ENCODE data around the gene ALPL. TPM values are rescaled to one million over a fixed set of nuclear protein-coding genes. Genes with fewer than 3 reads are reported as not detected.

Gene ALPL
- total RNA-seq, 1 experiment from 2014 or later, result not detected

- DNase-seq, result no peak
- ChIA-PET CTCF (no interaction called here), POLR2A (ENCODE audit: unreplicated experiment) (no interaction called here)
- H3K4me1 ChIP-seq (replicated peaks; ENCODE audit: insufficient read depth), result peaks cover 11% of the 10 kb centered on the region; the same call in 1 of the 2 replicates
- no peak overlapping the region for H3K27ac ChIP-seq
- H3K36me3 ChIP-seq (ENCODE audit: low read depth), result no peaks in the 10 kb centered on the region
- no peaks in the 10 kb centered on the region for H3K9me2 ChIP-seq (ENCODE audit: insufficient read depth)
- BruUV-seq (replicated peaks), result no TSS peak
- H3K4me3 ChIP-seq, result no peak overlapping the region
- no peak overlapping the region for H3K4me2 ChIP-seq
- no peaks in the 10 kb centered on the region for H3K79me2 ChIP-seq (ENCODE audit: low read depth)
- H4K20me1 ChIP-seq (ENCODE audit: insufficient read depth), result no peaks in the 10 kb centered on the region
- no peaks in the 10 kb centered on the region for H3K9me3 ChIP-seq (ENCODE audit: insufficient read depth, low read depth)
- peaks cover 4% of the 10 kb centered on the region; the same call in 1 of the 2 replicates for H3F3A ChIP-seq (ENCODE audit: insufficient read depth, low read depth)
- TF ChIP-seq EZH2 (IDR thresholded peaks at IDR 0.05; ENCODE audit: low read depth), result no peak
- no peak for TF ChIP-seq CTCF (conservative IDR thresholded peaks at IDR 0.05)
- no peaks in the 10 kb centered on the region for H3K27me3 ChIP-seq (ENCODE audit: insufficient read depth, low read depth)
- H2AFZ ChIP-seq, result no peak overlapping the region
- intact Hi-C loops (cut with micrococcal nuclease; ENCODE audit: unreplicated experiment), result no loop called here
Measured at GRCh38 chr1:21584096-21584495, 74.9 kb downstream of the ALPL start.

- Histone ChIP-seq H3K79me2 (ENCODE audit: low read depth) (no peaks in the 10 kb centered on the region), H3K9me2 (ENCODE audit: insufficient read depth) (no peaks in the 10 kb centered on the region), H4K20me1 (ENCODE audit: insufficient read depth) (no peaks in the 10 kb centered on the region), H3K9me3 (ENCODE audit: insufficient read depth, low read depth) (no peaks in the 10 kb centered on the region), H2AFZ (no peak overlapping the region), H3K27me3 (ENCODE audit: insufficient read depth, low read depth) (no peaks in the 10 kb centered on the region), H3K27ac (no peak overlapping the region), H3F3A (ENCODE audit: insufficient read depth, low read depth) (peaks cover 4% of the 10 kb centered on the region; the same call in 1 of the 2 replicates), H3K4me1 (replicated peaks; ENCODE audit: insufficient read depth) (peaks cover 11% of the 10 kb centered on the region; the same call in 1 of the 2 replicates), H3K36me3 (ENCODE audit: low read depth) (no peaks in the 10 kb centered on the region), H3K4me2 (no peak overlapping the region), H3K4me3 (no peak overlapping the region)
- no peak for DNase-seq
- ChIA-PET CTCF (no interaction called here), POLR2A (ENCODE audit: unreplicated experiment) (no interaction called here)
- intact Hi-C loops (cut with micrococcal nuclease; ENCODE audit: unreplicated experiment), result loop anchor here (5.0 kb wide), 1 partner anchor 72 kb away; no protein-coding TSS in a partner anchor
- TF ChIP-seq CTCF (conservative IDR thresholded peaks at IDR 0.05), result no peak
- no peak for TF ChIP-seq EZH2 (IDR thresholded peaks at IDR 0.05; ENCODE audit: low read depth)
- BruUV-seq (replicated peaks), result no TSS peak
Measured at GRCh38 chr1:21585037-21585436, 75.8 kb downstream of the ALPL start.

GRCh38 chr1:21586222-21586621, 77.0 kb downstream of the ALPL start:
- H3K79me2 ChIP-seq (ENCODE audit: low read depth), result no peaks in the 10 kb centered on the region
- TF ChIP-seq EZH2 (IDR thresholded peaks at IDR 0.05; ENCODE audit: low read depth) (no peak), CTCF (conservative IDR thresholded peaks at IDR 0.05) (no peak)
- H3K36me3 ChIP-seq (ENCODE audit: low read depth), result no peaks in the 10 kb centered on the region
- intact Hi-C loops (cut with micrococcal nuclease; ENCODE audit: unreplicated experiment), result loop anchor here (5.0 kb wide), 1 partner anchor 71 kb away; no protein-coding TSS in a partner anchor
- H3K9me2 ChIP-seq (ENCODE audit: insufficient read depth), result no peaks in the 10 kb centered on the region
- no peaks in the 10 kb centered on the region for H3K27me3 ChIP-seq (ENCODE audit: insufficient read depth, low read depth)
- no peak overlapping the region for H3K4me3 ChIP-seq
- POLR2A ChIA-PET (ENCODE audit: unreplicated experiment), result no interaction called here
- CTCF ChIA-PET, result no interaction called here
- H3F3A ChIP-seq (ENCODE audit: insufficient read depth, low read depth), result peaks cover 4% of the 10 kb centered on the region; the same call in 1 of the 2 replicates
- peaks cover 11% of the 10 kb centered on the region; the same call in 1 of the 2 replicates for H3K4me1 ChIP-seq (replicated peaks; ENCODE audit: insufficient read depth)
- H3K27ac ChIP-seq, result no peak overlapping the region
- H3K4me2 ChIP-seq, result peak overlapping the region; percentile 39; the same call in 1 of the 2 replicates
- no peak overlapping the region for H2AFZ ChIP-seq
- no peaks in the 10 kb centered on the region for H4K20me1 ChIP-seq (ENCODE audit: insufficient read depth)
- DNase-seq, result no peak
- no TSS peak for BruUV-seq (replicated peaks)
- no peaks in the 10 kb centered on the region for H3K9me3 ChIP-seq (ENCODE audit: insufficient read depth, low read depth)
